A549 (cell line): ENCODE measurements around the gene GMDS.

Source experiments
- CBX8 ChIP-seq: fragments of 200-600 bp; sonication (generic); IDR thresholded peaks from 2 replicates; pipeline ENCODE4 v1.6.1; 2016
- CTCF ChIP-seq: fragments of >200 bp; sonication (Bioruptor Twin); formaldehyde crosslinking; IDR thresholded peaks from 3 replicates; pipeline ENCODE4 v1.5.1; 2016
- HMGXB4 ChIP-seq: fragments of 250-450 bp; sonication (Bioruptor Pico); IDR thresholded peaks from 2 replicates; pipeline ENCODE4 v1.5.0; 2021; ENCODE audit warnings: mild to moderate bottlenecking, moderate library complexity, borderline replicate concordance
- RAD21 ChIP-seq, 2 experiments: fragments of >200 bp in 1 of 2; sonication (Bioruptor Twin) in 1 of 2; formaldehyde crosslinking in 1 of 2; IDR thresholded peaks in 1 of 2; conservative IDR thresholded peaks in 1 of 2; 2 replicates in 1 of 2; 3 replicates in 1 of 2; pipeline ENCODE4 v1.6.1; 2012 to 2018; ENCODE audit warnings: inconsistent platforms in 1 of 2
- ZC3H11A ChIP-seq: fragments of 450-650 bp; IDR thresholded peaks from 2 replicates; pipeline ENCODE4 v1.6.1; 2014; ENCODE audit warnings: antibody characterized with exemption, mild to moderate bottlenecking

- TF ChIP-seq RAD21 (conservative IDR thresholded peaks at IDR 0.05 in 1 of 2, IDR thresholded peaks at IDR 0.05 in 1 of 2) = no peak
- no peak for TF ChIP-seq CTCF
- TF ChIP-seq HMGXB4 (CRISPR knock-in tag) = no peak
- TF ChIP-seq ZC3H11A = no peak
- no peak for TF ChIP-seq CBX8
Observed at GRCh38 chr6:2190661-2191389, 54.6 kb downstream of the GMDS start.
